HCT116 (cell line): ENCODE results near the gene PTPRQ. TPM values are rescaled to one million over a fixed set of nuclear protein-coding genes. Genes with fewer than 3 reads are reported as not detected.

Experiments used
- ATAC-seq: fragments of 200-7000 bp; cut with Tn5 transposase; 2 replicates; pipeline ENCODE4 v1.9.1; 2020; ENCODE audit warnings: mild to moderate bottlenecking, moderate library complexity
- BruUV-seq: library from RNA; stranded (reverse); fragments of 400-500 nt; replicated peaks from 2 replicates; lab custom pipeline; 2021; lab: Mats Ljungman, UMichigan
- CTCF ChIA-PET: fragments of 300-600 bp; sonication (Branson Sonifier 250); formaldehyde crosslinking; loops from one replicate; lab custom pipeline; 2021; ENCODE audit warnings: antibody characterized with exemption; lab: Charles Lee
- POLR2A ChIA-PET: fragments of 300-600, 350-600 bp; sonication (Branson Sonifier 250); formaldehyde crosslinking; loops from one replicate; lab custom pipeline; 2021; ENCODE audit warnings: antibody characterized with exemption; lab: Charles Lee
- RAD21 ChIA-PET, 2 experiments: fragments of 300-600 bp; sonication (Branson Sonifier 250); formaldehyde crosslinking; loops; one replicate each; lab custom pipeline; 2023; ENCODE audit warnings: low total read pairs in 2 of 2; ENCODE audit not compliant: uncharacterized antibody in 2 of 2, unreplicated experiment in 2 of 2, low non-redundant PET in 1 of 2; lab: Charles Lee
- DNase-seq: peaks from one replicate; pipeline ENCODE4 v3.0.0-alpha.2; 2010; ENCODE audit warnings: low read depth, low spot score
- H2AFZ ChIP-seq: fragments of 200-600 bp; shearing (Covaris generic), sonication (generic); 2 replicates; pipeline ENCODE4 v1.6.1; 2017; ENCODE audit warnings: low read depth, mixed run types, mixed read lengths, antibody characterized with exemption, low read length; ENCODE audit not compliant: poor library complexity, severe bottlenecking
- H3K27ac ChIP-seq: 2 replicates; pipeline ENCODE4 v1.5.1; 2012; ENCODE audit warnings: low read depth, low read length
- H3K27me3 ChIP-seq: fragments of 200-600 bp; sonication (generic); 2 replicates; pipeline ENCODE4 v1.6.1; 2016; ENCODE audit warnings: mixed run types, low read length, mixed read lengths; ENCODE audit not compliant: insufficient read depth
- H3K36me3 ChIP-seq, 2 experiments: fragments of 200-500 bp in 1 of 2; fragments of 200-600 bp in 1 of 2; sonication (Bioruptor generic) in 1 of 2; sonication (generic) in 1 of 2; 2 replicates each; pipeline versions ENCODE4 v1.5.1 to v1.6.1; 2014 to 2016; ENCODE audit warnings: low read length in 2 of 2, inconsistent platforms in 1 of 2, mixed read lengths in 1 of 2, mixed run types in 1 of 2; ENCODE audit not compliant: insufficient read depth in 2 of 2, control insufficient read depth in 1 of 2
- H3K4me1 ChIP-seq, 2 experiments: fragments of 200-600 bp in 1 of 2; sonication (generic) in 1 of 2; 2 replicates each; pipeline versions ENCODE4 v1.5.1 to v1.6.1; 2012 to 2017; ENCODE audit warnings: low read length in 2 of 2, inconsistent platforms in 1 of 2, mild to moderate bottlenecking in 1 of 2, mixed read lengths in 1 of 2, mixed run types in 1 of 2, moderate library complexity in 1 of 2; ENCODE audit not compliant: insufficient read depth in 2 of 2, control insufficient read depth in 1 of 2
- H3K4me2 ChIP-seq: fragments of 200-600 bp; sonication (generic); 2 replicates; pipeline ENCODE4 v1.6.1; 2017; ENCODE audit warnings: mixed run types, low read length, mixed read lengths
- H3K4me3 ChIP-seq, 2 experiments: fragments of 200-600 bp in 1 of 2; sonication (generic) in 1 of 2; replicated peaks in 1 of 2; 2 replicates each; pipeline ENCODE4 v1.5.1; 2011 to 2016; ENCODE audit warnings: low read length in 2 of 2, control low read depth in 1 of 2, low read depth in 1 of 2, mild to moderate bottlenecking in 1 of 2, mixed read lengths in 1 of 2, mixed run types in 1 of 2
- H3K79me2 ChIP-seq: fragments of 200-600 bp; sonication (generic); 2 replicates; pipeline ENCODE4 v1.6.1; 2017; ENCODE audit warnings: mild to moderate bottlenecking, mixed run types, low read length, moderate library complexity, mixed read lengths; ENCODE audit not compliant: insufficient read depth
- H3K9ac ChIP-seq: fragments of 200-600 bp; sonication (generic); 2 replicates; pipeline ENCODE4 v1.6.1; 2016; ENCODE audit warnings: low read length, mixed read lengths
- H3K9me2 ChIP-seq: fragments of 200-600 bp; sonication (generic), shearing (Covaris generic); 2 replicates; pipeline ENCODE4 v1.6.1; 2017; ENCODE audit warnings: mixed run types, mild to moderate bottlenecking, moderate library complexity; ENCODE audit not compliant: insufficient read depth
- H3K9me3 ChIP-seq, 2 experiments: fragments of 200-500 bp in 1 of 2; fragments of 200-600 bp in 1 of 2; sonication (Bioruptor generic) in 1 of 2; sonication (generic) in 1 of 2; 2 replicates each; pipeline ENCODE4 v1.6.1; 2014 to 2017; ENCODE audit warnings: low read length in 2 of 2, mixed read lengths in 2 of 2, inconsistent platforms in 1 of 2, low read depth in 1 of 2, mild to moderate bottlenecking in 1 of 2, mixed run types in 1 of 2, moderate library complexity in 1 of 2; ENCODE audit not compliant: control insufficient read depth in 1 of 2, insufficient read depth in 1 of 2
- H4K20me1 ChIP-seq: fragments of 200-600 bp; sonication (generic), shearing (Covaris generic); 2 replicates; pipeline ENCODE4 v1.6.1; 2017; ENCODE audit warnings: mixed run types, mild to moderate bottlenecking, moderate library complexity; ENCODE audit not compliant: insufficient read depth
- CBX3 ChIP-seq: IDR thresholded peaks from 2 replicates; pipeline ENCODE4 v1.6.1; 2012; ENCODE audit warnings: low read depth
- EGR1 ChIP-seq: IDR thresholded peaks from 2 replicates; pipeline ENCODE4 v1.6.1; 2012; ENCODE audit warnings: low read depth
- ELF1 ChIP-seq: IDR thresholded peaks from 2 replicates; pipeline ENCODE4 v1.6.1; 2012; ENCODE audit warnings: low read depth, borderline replicate concordance
- EZH2 ChIP-seq: fragments of 200-600 bp; sonication (generic); IDR thresholded peaks from 2 replicates; pipeline ENCODE4 v1.6.1; 2017; ENCODE audit warnings: antibody characterized with exemption, mixed run types
- POLR2A ChIP-seq: IDR thresholded peaks from 2 replicates; pipeline ENCODE4 v1.7.0; 2011; ENCODE audit warnings: borderline replicate concordance; ENCODE audit not compliant: insufficient read depth, insufficient read length; ENCODE audit errors: extremely low read depth
- POLR2AphosphoS5 ChIP-seq: IDR thresholded peaks from 2 replicates; pipeline ENCODE4 v1.6.1; 2011; ENCODE audit warnings: mild to moderate bottlenecking, low read depth, low read length, moderate library complexity
- RAD21 ChIP-seq: IDR thresholded peaks from 2 replicates; pipeline ENCODE4 v1.6.1; 2012; ENCODE audit warnings: low read depth, mild to moderate bottlenecking
- SIN3A ChIP-seq: IDR thresholded peaks from 2 replicates; pipeline ENCODE4 v1.6.1; 2012; ENCODE audit warnings: low read depth
- SRF ChIP-seq: IDR thresholded peaks from 2 replicates; pipeline ENCODE4 v1.6.1; 2012; ENCODE audit warnings: low read depth
- TCF7L2 ChIP-seq: IDR thresholded peaks from 2 replicates; pipeline ENCODE4 v1.7.0; 2011; ENCODE audit warnings: borderline replicate concordance, inconsistent platforms; ENCODE audit not compliant: insufficient read depth, insufficient read length; ENCODE audit errors: extremely low read depth
- ZBTB33 ChIP-seq: IDR thresholded peaks from 2 replicates; pipeline ENCODE4 v1.6.1; 2011; ENCODE audit warnings: mild to moderate bottlenecking, low read length, moderate library complexity; ENCODE audit not compliant: insufficient replicate concordance; ENCODE audit errors: extremely low read depth
- ZFX ChIP-seq: fragments of 450-650 bp; IDR thresholded peaks from 2 replicates; pipeline ENCODE4 v1.6.1; 2017
- ZNF274 ChIP-seq: fragments of 200-500 bp; sonication (Bioruptor generic); IDR thresholded peaks from 2 replicates; pipeline ENCODE4 v1.6.1; 2014; ENCODE audit warnings: mild to moderate bottlenecking, low read depth, low read length, inconsistent platforms
- intact Hi-C: fragments of 100-400 bp; cut with micrococcal nuclease; formaldehyde crosslinking; loops from 2 replicates; pipeline ENCODE4 v1.10.0; 2022
- total RNA-seq: library from RNA; stranded (reverse); gene quantifications from one replicate; pipeline ENCODE4 v1.2.1, GENCODE V29; 2021; ENCODE audit not compliant: unreplicated experiment
- TF ChIP-seq, protein P1 (sequence below), 3 experiments: fragments of 200-600 bp in 1 of 3; sonication (generic) in 1 of 3; IDR thresholded peaks in 2 of 3; conservative IDR thresholded peaks in 1 of 3; 2 replicates each; pipeline ENCODE4 v1.5.1; 2012 to 2017; ENCODE audit warnings: low read depth in 2 of 3, low read length in 2 of 3, antibody characterized with exemption in 1 of 3, borderline replicate concordance in 1 of 3, control low read depth in 1 of 3, mild to moderate bottlenecking in 1 of 3, mixed read lengths in 1 of 3, mixed run types in 1 of 3, moderate library complexity in 1 of 3; ENCODE audit not compliant: insufficient read depth in 1 of 3

PTPRQ gene
- total RNA-seq, 1 experiment from 2014 or later: not detected

DNA sequence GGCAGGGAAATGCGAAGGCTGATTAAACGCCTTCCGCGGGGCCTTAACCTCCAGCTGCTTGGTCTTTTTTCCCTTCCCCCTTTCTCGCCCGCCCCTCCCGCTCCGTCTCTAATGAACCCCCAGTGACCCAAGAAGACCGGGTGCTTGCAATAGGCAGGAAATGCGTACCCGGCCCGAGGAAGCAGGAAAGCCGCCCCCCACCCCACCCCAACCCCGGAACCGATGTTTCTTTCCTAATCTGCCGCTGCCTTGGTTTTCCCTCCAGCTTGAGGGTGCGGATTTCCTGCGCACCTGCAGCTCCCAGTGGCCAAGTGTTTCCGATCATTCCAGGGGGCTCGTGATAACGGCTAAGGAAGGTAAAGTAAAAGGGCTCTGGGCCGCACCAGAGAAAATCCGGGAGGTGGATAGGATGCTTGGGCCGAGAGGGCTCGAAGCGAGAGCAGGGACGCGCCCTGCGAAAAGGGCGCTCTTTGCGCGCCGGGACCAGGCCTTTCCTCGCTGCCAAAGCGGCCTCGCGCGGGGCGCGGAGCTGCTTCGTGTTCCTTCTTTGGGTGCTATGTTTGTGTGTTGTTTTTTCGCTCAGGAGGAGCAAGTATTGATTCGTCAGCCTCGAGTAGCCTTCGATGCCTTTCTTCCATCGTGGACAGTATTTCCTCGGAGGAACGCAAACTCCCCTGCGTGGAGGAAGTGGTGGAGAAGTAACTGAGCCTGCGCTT, 264.4 kb downstream of the PTPRQ start:
- H3K9me3 ChIP-seq: no peaks in the 10 kb centered on the region
- no peak overlapping the region for H3K4me2 ChIP-seq
- CTCF ChIA-PET: no interaction called here
- DNase-seq (no peak), ATAC-seq (no peak)
- H2AFZ ChIP-seq: no peak overlapping the region
- no peak overlapping the region for H3K9ac ChIP-seq
- intact Hi-C loops: no loop called here
- H3K4me3 ChIP-seq: no peak overlapping the region
- POLR2A ChIA-PET: no interaction called here
- no peaks in the 10 kb centered on the region for H3K9me2 ChIP-seq
- H4K20me1 ChIP-seq: no peaks in the 10 kb centered on the region
- no peaks in the 10 kb centered on the region for H3K4me1 ChIP-seq
- H3K27ac ChIP-seq: no peak overlapping the region
- no peaks in the 10 kb centered on the region for H3K36me3 ChIP-seq
- TF ChIP-seq RAD21 (no peak), TCF7L2 (no peak), SIN3A (no peak), ZBTB33 (no peak), EZH2 (no peak), EGR1 (no peak), POLR2AphosphoS5 (no peak), ZFX (no peak), CBX3 (no peak), SRF (no peak), POLR2A (no peak), ELF1 (no peak), ZNF274 (no peak)
- TF ChIP-seq, protein P1, sequence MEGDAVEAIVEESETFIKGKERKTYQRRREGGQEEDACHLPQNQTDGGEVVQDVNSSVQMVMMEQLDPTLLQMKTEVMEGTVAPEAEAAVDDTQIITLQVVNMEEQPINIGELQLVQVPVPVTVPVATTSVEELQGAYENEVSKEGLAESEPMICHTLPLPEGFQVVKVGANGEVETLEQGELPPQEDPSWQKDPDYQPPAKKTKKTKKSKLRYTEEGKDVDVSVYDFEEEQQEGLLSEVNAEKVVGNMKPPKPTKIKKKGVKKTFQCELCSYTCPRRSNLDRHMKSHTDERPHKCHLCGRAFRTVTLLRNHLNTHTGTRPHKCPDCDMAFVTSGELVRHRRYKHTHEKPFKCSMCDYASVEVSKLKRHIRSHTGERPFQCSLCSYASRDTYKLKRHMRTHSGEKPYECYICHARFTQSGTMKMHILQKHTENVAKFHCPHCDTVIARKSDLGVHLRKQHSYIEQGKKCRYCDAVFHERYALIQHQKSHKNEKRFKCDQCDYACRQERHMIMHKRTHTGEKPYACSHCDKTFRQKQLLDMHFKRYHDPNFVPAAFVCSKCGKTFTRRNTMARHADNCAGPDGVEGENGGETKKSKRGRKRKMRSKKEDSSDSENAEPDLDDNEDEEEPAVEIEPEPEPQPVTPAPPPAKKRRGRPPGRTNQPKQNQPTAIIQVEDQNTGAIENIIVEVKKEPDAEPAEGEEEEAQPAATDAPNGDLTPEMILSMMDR (IDR thresholded peaks at IDR 0.05 in 2 of 3, conservative IDR thresholded peaks at IDR 0.05 in 1 of 3; ENCODE audit: borderline replicate concordance in 1 of 3, insufficient read depth in 1 of 3, low read depth in 2 of 3, low read length in 2 of 3): no peak
- BruUV-seq: no TSS peak
- no peaks in the 10 kb centered on the region for H3K79me2 ChIP-seq
- RAD21 ChIA-PET: no interaction called here
- 0 out of 2 replicates have a peak, but pooled peaks cover 5% of the 10 kb centered on the region for H3K27me3 ChIP-seq
